ENCODE data around the gene DMTF1.
"Not testable (repeated sequence)": the region's sequence is repeated elsewhere in the genome, so short reads cannot be mapped to it uniquely, and the experiment has no call there.

Gene DMTF1

GRCh38 chr7:87199700-87200450 is 47.6 kb downstream of the DMTF1 start:
- Histone ChIP-seq H3K36me3 (ENCODE audit: control insufficient read depth in 1 of 2, insufficient read depth in 2 of 2, low read length in 2 of 2) (peaks cover 22 to 23% of the 10 kb centered on the region in 2 donors), H3K4me1 (ENCODE audit: control insufficient read depth in 1 of 2, insufficient read depth in 2 of 2, low read length in 2 of 2) (no peaks in the 10 kb centered on the region), H3K27me3 (ENCODE audit: low read depth, low read length) (no peaks in the 10 kb centered on the region), H3K9me3 (ENCODE audit: control insufficient read depth in 1 of 2, low read length in 2 of 2) (peaks cover 0 to 3% of the 10 kb centered on the region in 2 donors), H3K27ac (ENCODE audit: low read length) (no peak overlapping the region), H3K4me3 (ENCODE audit: low read depth in 1 of 2, low read length in 2 of 2) (no peak overlapping the region)

GRCh38 chr7:87202208-87202607 is 50.0 kb downstream of the DMTF1 start:
- Histone ChIP-seq H3K27ac (ENCODE audit: low read length) (no peak overlapping the region), H3K27me3 (ENCODE audit: low read depth, low read length) (no peaks in the 10 kb centered on the region), H3K36me3 (ENCODE audit: control insufficient read depth in 1 of 2, insufficient read depth in 2 of 2, low read length in 2 of 2) (peaks cover 2 to 7% of the 10 kb centered on the region in 2 donors), H3K9me3 (ENCODE audit: control insufficient read depth in 1 of 2, low read length in 2 of 2) (peaks cover 0 to 21% of the 10 kb centered on the region in 2 donors), H3K4me1 (ENCODE audit: control insufficient read depth in 1 of 2, insufficient read depth in 2 of 2, low read length in 2 of 2) (no peaks in the 10 kb centered on the region), H3K4me3 (ENCODE audit: low read depth in 1 of 2, low read length in 2 of 2) (no peak overlapping the region)

- no peaks in the 10 kb centered on the region for H3K27me3 ChIP-seq (ENCODE audit: low read depth, low read length)
- H3K27ac ChIP-seq (ENCODE audit: low read length) = no peak overlapping the region
- no peak overlapping the region for H3K4me3 ChIP-seq (ENCODE audit: low read depth in 1 of 2, low read length in 2 of 2)
- H3K36me3 ChIP-seq (ENCODE audit: control insufficient read depth in 1 of 2, insufficient read depth in 2 of 2, low read length in 2 of 2) = peaks cover 0 to 5% of the 10 kb centered on the region in 2 donors
- H3K4me1 ChIP-seq (ENCODE audit: control insufficient read depth in 1 of 2, insufficient read depth in 2 of 2, low read length in 2 of 2) = no peaks in the 10 kb centered on the region
- peaks cover 0 to 21% of the 10 kb centered on the region in 2 donors for H3K9me3 ChIP-seq (ENCODE audit: control insufficient read depth in 1 of 2, low read length in 2 of 2)
Observed at GRCh38 chr7:87202705-87203104, 50.5 kb downstream of the DMTF1 start.

GRCh38 chr7:87203929-87204328 is 51.7 kb downstream of the DMTF1 start:
- H3K36me3 ChIP-seq (ENCODE audit: control insufficient read depth in 1 of 2, insufficient read depth in 2 of 2, low read length in 2 of 2) = not testable (repeated sequence)

GRCh38 chr7:87204933-87205332 is 52.7 kb downstream of the DMTF1 start:
- no peaks in the 10 kb centered on the region for H3K4me1 ChIP-seq (ENCODE audit: control insufficient read depth in 1 of 2, insufficient read depth in 2 of 2, low read length in 2 of 2)
- H3K4me3 ChIP-seq (ENCODE audit: low read depth in 1 of 2, low read length in 2 of 2) = no peak overlapping the region
- peaks cover 0 to 21% of the 10 kb centered on the region in 2 donors for H3K9me3 ChIP-seq (ENCODE audit: control insufficient read depth in 1 of 2, low read length in 2 of 2)
- peaks cover 0 to 5% of the 10 kb centered on the region in 2 donors for H3K36me3 ChIP-seq (ENCODE audit: control insufficient read depth in 1 of 2, insufficient read depth in 2 of 2, low read length in 2 of 2)
- no peak overlapping the region for H3K27ac ChIP-seq (ENCODE audit: low read length)
- no peaks in the 10 kb centered on the region for H3K27me3 ChIP-seq (ENCODE audit: low read depth, low read length)

More at GRCh38 chr7:87203929-87204328, 51.7 kb downstream of the DMTF1 start:
- H3K4me1 ChIP-seq (ENCODE audit: control insufficient read depth in 1 of 2, insufficient read depth in 2 of 2, low read length in 2 of 2); H3K27me3 ChIP-seq (ENCODE audit: low read depth, low read length); H3K4me3 ChIP-seq (ENCODE audit: low read depth in 1 of 2, low read length in 2 of 2); H3K27ac ChIP-seq (ENCODE audit: low read length): not testable (repeated sequence)
- peaks cover 0 to 21% of the 10 kb centered on the region in 2 donors for H3K9me3 ChIP-seq (ENCODE audit: control insufficient read depth in 1 of 2, low read length in 2 of 2)

GRCh38 chr7:87205701-87206100 is 53.4 kb downstream of the DMTF1 start:
- not testable (repeated sequence) for H3K4me1 ChIP-seq (ENCODE audit: control insufficient read depth in 1 of 2, insufficient read depth in 2 of 2, low read length in 2 of 2)

GRCh38 chr7:87206361-87206760 is 54.1 kb downstream of the DMTF1 start:
- no peak overlapping the region for H3K27ac ChIP-seq (ENCODE audit: low read length)
- H3K36me3 ChIP-seq (ENCODE audit: control insufficient read depth in 1 of 2, insufficient read depth in 2 of 2, low read length in 2 of 2) = peaks cover 0 to 5% of the 10 kb centered on the region in 2 donors
- no peak overlapping the region for H3K4me3 ChIP-seq (ENCODE audit: low read depth in 1 of 2, low read length in 2 of 2)
- H3K4me1 ChIP-seq (ENCODE audit: control insufficient read depth in 1 of 2, insufficient read depth in 2 of 2, low read length in 2 of 2) = no peaks in the 10 kb centered on the region
- H3K27me3 ChIP-seq (ENCODE audit: low read depth, low read length) = no peaks in the 10 kb centered on the region
- H3K9me3 ChIP-seq (ENCODE audit: control insufficient read depth in 1 of 2, low read length in 2 of 2) = peaks cover 0 to 21% of the 10 kb centered on the region in 2 donors

More at GRCh38 chr7:87205701-87206100, 53.4 kb downstream of the DMTF1 start:
- H3K9me3 ChIP-seq (ENCODE audit: control insufficient read depth in 1 of 2, low read length in 2 of 2) = peaks cover 0 to 21% of the 10 kb centered on the region in 2 donors
- not testable (repeated sequence) for H3K27me3 ChIP-seq (ENCODE audit: low read depth, low read length); H3K27ac ChIP-seq (ENCODE audit: low read length); H3K4me3 ChIP-seq (ENCODE audit: low read depth in 1 of 2, low read length in 2 of 2); H3K36me3 ChIP-seq (ENCODE audit: control insufficient read depth in 1 of 2, insufficient read depth in 2 of 2, low read length in 2 of 2)

- H3K4me3 ChIP-seq (ENCODE audit: low read depth in 1 of 2, low read length in 2 of 2) = no peak overlapping the region
- no peak overlapping the region for H3K27ac ChIP-seq (ENCODE audit: low read length)
- H3K36me3 ChIP-seq (ENCODE audit: control insufficient read depth in 1 of 2, insufficient read depth in 2 of 2, low read length in 2 of 2) = peaks cover 0 to 5% of the 10 kb centered on the region in 2 donors
- no peaks in the 10 kb centered on the region for H3K4me1 ChIP-seq (ENCODE audit: control insufficient read depth in 1 of 2, insufficient read depth in 2 of 2, low read length in 2 of 2)
- H3K27me3 ChIP-seq (ENCODE audit: low read depth, low read length) = no peaks in the 10 kb centered on the region
- H3K9me3 ChIP-seq (ENCODE audit: control insufficient read depth in 1 of 2, low read length in 2 of 2) = peaks cover 0 to 21% of the 10 kb centered on the region in 2 donors
Observed at GRCh38 chr7:87209295-87209924, 57.2 kb downstream of the DMTF1 start.

GRCh38 chr7:87210506-87210905 is 58.3 kb downstream of the DMTF1 start:
- H3K27ac ChIP-seq (ENCODE audit: low read length) = no peak overlapping the region
- H3K36me3 ChIP-seq (ENCODE audit: control insufficient read depth in 1 of 2, insufficient read depth in 2 of 2, low read length in 2 of 2) = peaks cover 0 to 5% of the 10 kb centered on the region in 2 donors
- H3K9me3 ChIP-seq (ENCODE audit: control insufficient read depth in 1 of 2, low read length in 2 of 2) = peaks cover 0 to 12% of the 10 kb centered on the region in 2 donors
- no peak overlapping the region for H3K4me3 ChIP-seq (ENCODE audit: low read depth in 1 of 2, low read length in 2 of 2)
- H3K27me3 ChIP-seq (ENCODE audit: low read depth, low read length) = no peaks in the 10 kb centered on the region
- no peaks in the 10 kb centered on the region for H3K4me1 ChIP-seq (ENCODE audit: control insufficient read depth in 1 of 2, insufficient read depth in 2 of 2, low read length in 2 of 2)

- Histone ChIP-seq H3K36me3 (ENCODE audit: control insufficient read depth in 1 of 2, insufficient read depth in 2 of 2, low read length in 2 of 2) (no peaks in the 10 kb centered on the region), H3K27ac (ENCODE audit: low read length) (no peak overlapping the region), H3K4me3 (ENCODE audit: low read depth in 1 of 2, low read length in 2 of 2) (no peak overlapping the region), H3K27me3 (ENCODE audit: low read depth, low read length) (no peaks in the 10 kb centered on the region), H3K4me1 (ENCODE audit: control insufficient read depth in 1 of 2, insufficient read depth in 2 of 2, low read length in 2 of 2) (peaks cover 0 to 10% of the 10 kb centered on the region in 2 donors), H3K9me3 (ENCODE audit: control insufficient read depth in 1 of 2, low read length in 2 of 2) (no peaks in the 10 kb centered on the region)
Observed at GRCh38 chr7:87212498-87212897, 60.2 kb downstream of the DMTF1 start.

- Histone ChIP-seq H3K4me3 (ENCODE audit: low read depth in 1 of 2, low read length in 2 of 2) (no peak overlapping the region), H3K27me3 (ENCODE audit: low read depth, low read length) (no peaks in the 10 kb centered on the region), H3K27ac (ENCODE audit: low read length) (no peak overlapping the region), H3K36me3 (ENCODE audit: control insufficient read depth in 1 of 2, insufficient read depth in 2 of 2, low read length in 2 of 2) (no peaks in the 10 kb centered on the region), H3K4me1 (ENCODE audit: control insufficient read depth in 1 of 2, insufficient read depth in 2 of 2, low read length in 2 of 2) (peaks cover 6 to 10% of the 10 kb centered on the region in 2 donors), H3K9me3 (ENCODE audit: control insufficient read depth in 1 of 2, low read length in 2 of 2) (no peaks in the 10 kb centered on the region)
Observed at GRCh38 chr7:87213252-87213651, 61.0 kb downstream of the DMTF1 start.

All from muscle layer of duodenum (tissue), 2 donors.